Calu3 (cell line): ENCODE data around the gene IL23A. TPM values are rescaled to one million over a fixed set of nuclear protein-coding genes. Genes with fewer than 3 reads are reported as not detected.

ENCODE experiments used
- BruUV-seq: library from RNA; stranded (reverse); fragments of 400-500 nt; replicated peaks from 2 replicates; lab custom pipeline; 2021; lab: Mats Ljungman, UMichigan
- CTCF ChIA-PET: fragments of 300-600 bp; sonication (Branson Sonifier 250); formaldehyde crosslinking; loops from one replicate; lab custom pipeline; 2022; ENCODE audit warnings: antibody characterized with exemption; lab: Charles Lee
- DNase-seq: peaks from one replicate; pipeline ENCODE4 v3.0.0; 2022
- H3K27ac Mint-ChIP-seq: one replicate; pipeline ENCODE4 v1.8.0; 2022; ENCODE audit warnings: mixed read lengths; ENCODE audit not compliant: unreplicated experiment
- H3K27me3 Mint-ChIP-seq: one replicate; pipeline ENCODE4 v1.8.0; 2022; ENCODE audit warnings: mixed read lengths; ENCODE audit not compliant: unreplicated experiment
- H3K36me3 Mint-ChIP-seq: one replicate; pipeline ENCODE4 v1.8.0; 2022; ENCODE audit warnings: mild to moderate bottlenecking, moderate library complexity, mixed read lengths; ENCODE audit not compliant: insufficient read depth, unreplicated experiment
- H3K4me1 Mint-ChIP-seq: one replicate; pipeline ENCODE4 v1.8.0; 2022; ENCODE audit warnings: mild to moderate bottlenecking, low read depth, mixed read lengths; ENCODE audit not compliant: unreplicated experiment
- H3K4me3 Mint-ChIP-seq: one replicate; pipeline ENCODE4 v1.8.0; 2022; ENCODE audit warnings: mild to moderate bottlenecking, low read depth, moderate library complexity, mixed read lengths; ENCODE audit not compliant: unreplicated experiment
- H3K9me3 Mint-ChIP-seq: one replicate; pipeline ENCODE4 v1.8.0; 2022; ENCODE audit warnings: low read depth, mixed read lengths; ENCODE audit not compliant: unreplicated experiment
- intact Hi-C: fragments of 100-400 bp; cut with micrococcal nuclease; formaldehyde crosslinking; loops from one replicate; pipeline ENCODE4 v1.10.0; 2022; ENCODE audit not compliant: unreplicated experiment
- total RNA-seq: library from RNA; stranded (reverse); gene quantifications from 2 replicates; pipeline ENCODE4 v1.2.3, GENCODE V29; 2022
- TF ChIP-seq, protein P1 (sequence below): fragments of 200-600 bp; IDR thresholded peaks from one replicate; pipeline ENCODE4 v1.8.0; 2022; ENCODE audit warnings: antibody characterized with exemption; ENCODE audit not compliant: unreplicated experiment

IL23A gene
- total RNA-seq, 1 experiment from 2014 or later, result 2.9 TPM

DNA sequence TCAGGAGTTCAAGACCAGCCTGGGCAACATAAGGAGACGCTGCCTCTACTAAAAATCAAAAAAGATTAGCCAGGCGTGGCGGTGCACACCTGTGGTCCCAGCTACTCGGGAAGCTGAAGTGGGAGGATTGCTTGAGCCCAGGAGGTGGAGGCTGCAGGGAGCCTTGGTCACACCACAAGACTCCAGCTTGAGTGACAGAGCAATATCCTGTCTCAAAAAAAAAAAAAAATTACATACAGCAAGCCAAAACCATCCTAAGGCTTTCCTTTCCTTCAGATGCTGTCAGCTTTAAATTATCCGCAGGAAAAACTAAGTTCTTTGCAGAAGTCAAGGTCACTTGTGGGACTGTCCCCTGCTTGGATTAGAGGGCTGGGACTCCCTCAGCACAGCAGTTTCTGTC lies 39.9 kb upstream of the IL23A start:
- no peaks in the 10 kb centered on the region for H3K27me3 Mint-ChIP-seq
- H3K36me3 Mint-ChIP-seq, result peaks cover 48% of the 10 kb centered on the region
- peak overlapping the region; percentile 96 for H3K4me3 Mint-ChIP-seq
- H3K27ac Mint-ChIP-seq, result peak overlapping the region; percentile 92
- CTCF ChIA-PET, result interaction anchor here (0.6 kb wide), 1 partner anchor 31 kb away, joined by 3 read pairs; no protein-coding TSS in a partner anchor
- no TSS peak for BruUV-seq
- TF ChIP-seq, protein P1, sequence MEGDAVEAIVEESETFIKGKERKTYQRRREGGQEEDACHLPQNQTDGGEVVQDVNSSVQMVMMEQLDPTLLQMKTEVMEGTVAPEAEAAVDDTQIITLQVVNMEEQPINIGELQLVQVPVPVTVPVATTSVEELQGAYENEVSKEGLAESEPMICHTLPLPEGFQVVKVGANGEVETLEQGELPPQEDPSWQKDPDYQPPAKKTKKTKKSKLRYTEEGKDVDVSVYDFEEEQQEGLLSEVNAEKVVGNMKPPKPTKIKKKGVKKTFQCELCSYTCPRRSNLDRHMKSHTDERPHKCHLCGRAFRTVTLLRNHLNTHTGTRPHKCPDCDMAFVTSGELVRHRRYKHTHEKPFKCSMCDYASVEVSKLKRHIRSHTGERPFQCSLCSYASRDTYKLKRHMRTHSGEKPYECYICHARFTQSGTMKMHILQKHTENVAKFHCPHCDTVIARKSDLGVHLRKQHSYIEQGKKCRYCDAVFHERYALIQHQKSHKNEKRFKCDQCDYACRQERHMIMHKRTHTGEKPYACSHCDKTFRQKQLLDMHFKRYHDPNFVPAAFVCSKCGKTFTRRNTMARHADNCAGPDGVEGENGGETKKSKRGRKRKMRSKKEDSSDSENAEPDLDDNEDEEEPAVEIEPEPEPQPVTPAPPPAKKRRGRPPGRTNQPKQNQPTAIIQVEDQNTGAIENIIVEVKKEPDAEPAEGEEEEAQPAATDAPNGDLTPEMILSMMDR, result no peak
- H3K4me1 Mint-ChIP-seq, result peaks cover 29% of the 10 kb centered on the region
- H3K9me3 Mint-ChIP-seq, result no peaks in the 10 kb centered on the region
- intact Hi-C loops, result no loop called here
- DNase-seq, result no peak

DNA sequence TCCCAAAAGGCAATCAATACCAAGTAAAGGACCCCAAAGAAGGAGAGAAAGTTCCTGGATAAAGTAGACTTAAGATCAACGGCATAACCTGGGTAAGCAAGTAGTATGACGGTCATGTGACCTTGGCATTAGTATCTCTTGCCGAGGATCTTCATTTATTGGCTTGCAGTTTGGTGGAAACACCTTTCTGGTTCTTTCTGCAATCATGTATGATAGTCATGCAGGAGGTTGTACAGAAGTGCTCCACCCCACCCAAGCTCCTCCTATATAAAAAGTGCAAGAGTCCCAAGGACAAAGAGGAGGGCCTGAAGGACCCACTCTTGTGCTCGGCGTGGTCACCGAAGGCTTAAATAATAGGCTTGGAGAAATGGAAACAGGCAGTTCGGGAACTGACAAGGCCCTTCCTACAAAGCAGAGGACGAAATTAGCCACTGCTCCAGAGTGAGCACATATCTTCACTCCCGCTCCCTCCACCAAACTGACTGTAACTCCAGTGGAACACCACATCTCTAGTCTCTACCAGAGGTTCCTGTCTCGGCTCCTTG lies 39.3 kb upstream of the IL23A start:
- Mint-ChIP-seq H3K27ac (peak overlapping the region; percentile 92), H3K36me3 (peaks cover 50% of the 10 kb centered on the region), H3K9me3 (no peaks in the 10 kb centered on the region), H3K4me1 (peaks cover 29% of the 10 kb centered on the region), H3K27me3 (no peaks in the 10 kb centered on the region), H3K4me3 (peak overlapping the region; percentile 96)
- CTCF ChIA-PET, result interaction anchor here (0.6 kb wide), 1 partner anchor 30 kb away, joined by 3 read pairs; no protein-coding TSS in a partner anchor
- TF ChIP-seq, protein P1, result no peak
- BruUV-seq, result TSS peak; percentile 50
- peak; percentile 11 for DNase-seq
- intact Hi-C loops, result no loop called here

DNA sequence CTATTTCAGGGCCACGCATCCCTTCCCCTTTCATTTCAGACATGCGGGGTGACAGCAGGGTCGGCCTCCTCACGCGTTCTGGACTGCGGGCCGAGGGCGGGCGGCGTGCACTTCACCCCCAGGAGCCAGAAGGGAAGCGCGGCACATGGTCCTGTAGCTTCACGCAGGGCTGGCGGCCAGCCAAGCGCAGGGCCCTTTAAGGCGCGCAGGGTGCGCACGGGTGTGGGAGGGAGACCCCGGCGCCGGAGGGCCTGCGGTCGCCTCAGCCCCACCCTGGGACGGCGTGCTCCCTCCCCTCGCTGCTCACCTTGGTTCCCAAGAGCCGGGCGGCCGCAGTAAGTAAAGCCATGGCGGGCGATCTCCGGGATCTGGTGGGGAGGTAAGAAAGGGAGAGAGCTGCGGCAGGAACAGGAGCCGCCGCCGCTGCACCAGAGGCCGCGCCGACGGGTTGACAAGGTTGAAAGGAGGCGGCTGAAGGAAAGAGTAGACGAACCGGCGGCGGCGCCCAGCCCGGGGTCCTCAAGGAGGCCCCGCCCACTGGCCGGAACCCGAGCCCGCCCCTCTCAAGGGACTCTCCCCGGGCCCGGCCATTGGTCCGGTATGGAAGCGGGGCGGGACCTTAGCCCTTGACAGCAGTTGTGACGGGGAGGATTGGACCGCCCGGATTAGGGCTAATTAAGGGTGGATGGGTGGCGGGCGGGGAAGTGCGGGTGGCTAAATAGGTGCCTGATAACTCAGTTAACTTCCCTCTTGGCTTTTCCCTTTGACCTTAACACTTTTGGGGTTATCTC lies 38.6 kb upstream of the IL23A start, which contains the start of gene CS:
TSS of gene CS (minus strand) at position 478 of the 791 bp plus-strand sequence. CDS start at position 349, 129 bp downstream.
- peak; percentile 99 for DNase-seq
- CTCF ChIA-PET, result interaction anchor here (0.5 kb wide), 3 partner anchors 22 to 78 kb away, joined by 3 to 4 read pairs (median 3); no protein-coding TSS in a partner anchor
- intact Hi-C loops, result loop anchor here (1.0 to 2.0 kb wide), 2 partner anchors 34 to 181 kb away; partner anchors contain the start of gene ZC3H10
- no peaks in the 10 kb centered on the region for H3K27me3 Mint-ChIP-seq
- H3K27ac Mint-ChIP-seq, result peak within 1 kb of the TSS; percentile 92
- TF ChIP-seq, protein P1, result no peak
- peak within 1 kb of the TSS; percentile 96 for H3K4me3 Mint-ChIP-seq
- no peaks in the 10 kb centered on the region for H3K9me3 Mint-ChIP-seq
- peaks cover 29% of the 10 kb centered on the region for H3K4me1 Mint-ChIP-seq
- H3K36me3 Mint-ChIP-seq, result peaks cover 56% of the 10 kb centered on the region
- no TSS peak for BruUV-seq

DNA sequence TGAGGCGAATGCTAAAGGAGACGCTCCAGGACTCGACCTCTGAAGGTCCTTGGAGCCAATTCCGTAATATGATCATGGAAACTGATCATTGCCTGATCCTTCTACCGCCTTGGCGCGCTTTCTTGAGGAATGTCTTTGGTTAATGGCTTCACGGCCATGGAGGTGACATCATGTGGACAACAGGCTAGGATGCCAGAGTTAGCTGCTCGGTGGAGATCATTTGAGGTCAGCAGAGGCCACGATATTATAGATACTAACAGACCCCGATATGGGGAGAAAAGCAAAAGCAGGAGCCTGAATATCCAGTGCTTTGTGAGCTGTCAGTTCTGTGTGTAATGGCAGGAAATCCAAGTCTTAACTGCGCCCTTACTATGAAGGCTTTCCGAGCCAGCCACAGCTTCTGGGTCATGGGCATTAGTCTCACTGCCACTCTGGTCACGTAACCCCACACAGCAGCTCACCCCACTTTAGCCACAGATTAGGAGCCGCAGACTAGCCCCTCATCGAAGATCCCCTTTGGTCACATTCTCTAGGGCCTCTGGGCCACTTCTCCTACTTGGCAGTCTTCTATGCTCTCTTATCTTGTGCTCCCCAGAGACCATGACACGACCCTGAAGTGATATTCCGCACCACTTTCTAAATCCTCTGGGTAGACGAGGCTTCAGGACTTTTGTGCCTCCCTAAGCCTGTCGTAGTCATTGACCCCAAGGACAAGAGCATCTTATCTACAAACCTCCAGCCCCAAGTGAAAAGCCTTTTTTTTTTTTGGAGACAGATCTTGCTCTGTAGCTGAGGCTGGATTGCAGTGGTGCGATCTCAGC lies 37.8 kb upstream of the IL23A start:
- Mint-ChIP-seq H3K9me3 (no peaks in the 10 kb centered on the region), H3K27ac (peak overlapping the region; percentile 92), H3K36me3 (peaks cover 64% of the 10 kb centered on the region), H3K4me3 (peak overlapping the region; percentile 96), H3K27me3 (no peaks in the 10 kb centered on the region), H3K4me1 (peaks cover 29% of the 10 kb centered on the region)
- TF ChIP-seq, protein P1, result no peak
- DNase-seq, result no peak
- intact Hi-C loops, result loop anchor here (1.0 to 2.0 kb wide), 2 partner anchors 33 to 182 kb away; partner anchors contain the start of gene ZC3H10
- BruUV-seq, result TSS peak; percentile 67
- CTCF ChIA-PET, result interaction anchor here (0.5 to 0.6 kb wide), 2 partner anchors 23 to 143 kb away, joined by 4 read pairs; no protein-coding TSS in a partner anchor
